ENCODE measurements around the gene LRRC75A.

The LRRC75A gene

DNA sequence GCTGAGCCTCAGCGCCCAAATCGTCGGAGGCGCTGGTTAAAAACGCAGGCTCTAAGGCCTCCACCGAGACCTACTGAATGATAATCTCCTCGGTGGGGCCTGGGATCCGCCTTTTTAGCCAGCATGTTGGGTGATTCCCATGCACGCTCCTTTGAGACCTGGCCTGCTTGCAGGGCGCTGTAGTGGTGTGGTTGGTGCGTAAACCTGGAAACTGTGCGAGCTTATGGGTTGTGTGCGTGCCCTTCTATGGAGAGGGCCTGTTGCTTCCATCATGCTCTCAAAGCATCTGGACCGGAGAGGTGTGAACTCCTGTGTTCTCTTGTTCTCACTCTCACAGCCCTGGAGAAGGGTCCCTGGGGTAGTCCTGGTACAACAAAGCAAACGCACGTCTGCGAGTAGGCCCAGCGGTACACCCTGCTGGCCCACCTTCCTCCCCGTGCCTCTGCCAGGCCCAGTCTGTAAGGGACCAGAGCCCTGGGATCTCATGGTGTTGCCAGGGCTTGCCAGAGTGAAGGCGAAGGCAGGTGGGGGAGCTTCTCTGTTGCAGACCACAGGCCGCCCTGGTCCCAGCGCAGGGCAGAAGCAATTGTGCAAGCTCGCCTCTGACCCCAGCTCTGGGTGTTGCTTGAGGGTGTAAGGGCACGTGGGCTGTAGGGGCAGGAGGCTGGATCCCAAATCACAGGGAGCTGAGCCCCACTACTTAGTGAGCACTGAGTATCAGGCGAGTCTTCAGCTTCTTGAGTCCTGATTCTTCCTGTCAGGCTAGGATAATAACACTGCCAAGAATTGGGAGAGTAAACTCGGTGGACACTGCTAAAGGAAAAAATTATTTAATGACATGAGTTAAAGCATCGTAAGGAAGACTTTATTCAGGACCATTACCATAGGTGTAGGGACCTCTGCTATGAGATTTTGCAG is 879 bp upstream of the LRRC75A start:
- DNase-seq, result no peak

DNA sequence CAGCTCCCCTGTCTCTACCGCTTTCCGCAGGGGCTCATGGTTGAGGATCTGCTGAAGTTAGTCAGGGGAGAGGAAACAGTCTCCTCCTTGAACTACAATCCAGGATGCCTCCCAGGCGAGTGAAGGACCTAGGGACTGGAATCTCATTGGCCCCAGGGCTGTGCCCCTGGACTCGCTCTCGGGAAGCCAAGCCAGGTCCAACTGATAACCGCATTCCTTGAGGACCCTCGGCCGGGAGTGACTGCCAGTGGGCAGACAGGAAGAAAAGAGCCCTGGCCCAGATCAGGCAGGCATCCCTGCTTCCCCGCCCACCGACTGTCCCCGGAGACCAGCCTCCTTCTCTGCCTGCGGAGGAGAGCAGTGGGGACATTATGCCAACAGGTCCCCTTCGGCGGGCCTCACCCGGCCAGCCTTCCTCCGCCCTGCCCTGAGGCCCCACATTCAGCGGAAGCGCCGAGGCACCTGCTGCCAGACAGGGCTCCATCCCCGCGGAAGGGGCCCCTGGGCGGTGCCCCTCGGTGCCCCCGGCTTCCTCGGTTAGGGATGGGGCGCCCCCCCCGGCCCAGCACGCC is 776 bp downstream of the LRRC75A start:
- DNase-seq, result peak in 1 of 2 donors; percentile 25

- no peak for DNase-seq
These were observed 2.6 kb downstream of the LRRC75A start for GRCh38 chr17:16489431-16489830.

DNA sequence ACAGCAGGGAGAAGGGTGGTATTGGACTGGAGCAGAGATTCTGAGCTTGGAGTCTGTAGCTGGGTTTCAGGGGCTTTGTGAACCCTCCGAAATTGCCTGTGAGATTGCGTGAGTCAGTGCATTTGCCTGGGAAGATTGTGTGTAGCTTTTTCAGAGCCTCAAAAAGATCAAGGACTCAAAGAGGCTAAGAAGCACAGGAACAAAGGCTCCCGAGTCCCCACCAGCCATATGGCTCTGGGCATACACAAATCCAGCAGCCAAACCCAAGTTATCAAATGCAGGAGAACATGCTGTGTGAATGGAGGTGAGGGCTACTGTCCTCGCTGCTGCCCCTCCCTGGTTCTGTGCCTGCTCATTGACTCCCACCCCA is 3.0 kb downstream of the LRRC75A start:
- DNase-seq, result no peak

- no peak for DNase-seq
These were observed 3.6 kb downstream of the LRRC75A start for GRCh38 chr17:16488186-16488967.

DNA sequence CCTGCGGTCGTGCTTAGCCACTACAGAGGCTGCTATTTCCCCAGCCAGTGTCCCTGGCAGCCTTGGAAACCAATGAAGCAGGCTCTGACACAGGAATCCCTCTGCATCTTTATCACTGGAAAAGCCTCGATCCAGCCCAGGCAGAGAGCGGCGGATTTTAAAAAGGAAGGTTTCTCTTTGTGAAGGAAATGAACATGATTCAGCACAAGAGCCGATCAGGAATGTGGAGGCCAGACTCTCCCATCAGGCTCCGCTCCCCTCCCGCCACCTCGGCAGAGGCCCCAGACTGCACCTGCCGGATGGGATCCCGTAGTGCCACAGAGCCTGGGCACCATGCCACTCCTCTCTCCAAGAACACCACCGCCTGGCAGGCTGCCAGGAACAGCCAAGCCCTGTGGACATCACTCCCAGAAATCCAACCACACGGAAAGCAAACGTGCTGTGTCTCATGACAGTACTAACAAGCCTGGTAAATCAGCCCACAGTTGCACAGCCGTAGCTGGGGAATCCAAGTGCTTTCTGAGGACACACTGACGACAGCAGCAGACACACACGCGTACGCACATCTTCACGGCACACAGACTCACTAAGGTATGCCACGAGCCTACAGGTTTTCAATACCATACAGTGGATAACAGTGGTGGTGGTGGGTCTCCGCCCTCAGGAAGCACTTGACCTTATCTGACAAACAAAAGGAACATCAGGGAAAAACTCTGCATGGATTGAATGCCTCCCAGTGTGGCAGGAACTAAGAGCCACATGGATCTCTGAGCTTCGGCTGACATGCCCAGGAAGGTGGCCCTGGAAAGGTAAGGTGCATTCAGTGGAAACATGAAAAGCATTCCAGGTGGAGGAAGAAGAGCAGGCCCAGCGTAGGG is 5.4 kb downstream of the LRRC75A start:
- no peak for DNase-seq

- DNase-seq, result no peak
These were observed 7.4 kb downstream of the LRRC75A start for GRCh38 chr17:16484445-16485175.

GRCh38 chr17:16483021-16483645 is 8.9 kb downstream of the LRRC75A start:
- DNase-seq, result no peak

GRCh38 chr17:16482253-16482652 is 9.7 kb downstream of the LRRC75A start:
- no peak for DNase-seq

- DNase-seq, result no peak
These were observed 11.0 kb downstream of the LRRC75A start for GRCh38 chr17:16480995-16481394.

DNA sequence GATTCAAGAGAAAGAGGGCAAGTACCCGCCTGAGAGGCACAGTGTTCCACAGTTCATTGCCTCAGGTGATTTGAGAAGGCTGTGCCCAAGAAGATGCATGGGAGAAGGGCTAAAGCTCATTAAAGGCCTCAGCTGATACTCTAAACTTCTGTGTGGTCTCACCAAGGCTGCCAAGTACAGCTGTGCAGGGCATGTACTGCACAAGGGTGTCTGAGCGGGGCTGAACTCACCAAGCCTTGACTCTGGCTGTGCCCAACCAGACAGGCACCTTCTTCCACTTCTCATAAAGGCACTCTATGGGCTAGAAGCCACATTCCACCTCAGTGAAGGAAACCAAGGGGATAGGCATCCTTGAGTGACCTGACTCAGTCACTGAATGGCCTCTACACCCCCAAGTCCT is 12.7 kb downstream of the LRRC75A start:
- no peak for DNase-seq

DNA sequence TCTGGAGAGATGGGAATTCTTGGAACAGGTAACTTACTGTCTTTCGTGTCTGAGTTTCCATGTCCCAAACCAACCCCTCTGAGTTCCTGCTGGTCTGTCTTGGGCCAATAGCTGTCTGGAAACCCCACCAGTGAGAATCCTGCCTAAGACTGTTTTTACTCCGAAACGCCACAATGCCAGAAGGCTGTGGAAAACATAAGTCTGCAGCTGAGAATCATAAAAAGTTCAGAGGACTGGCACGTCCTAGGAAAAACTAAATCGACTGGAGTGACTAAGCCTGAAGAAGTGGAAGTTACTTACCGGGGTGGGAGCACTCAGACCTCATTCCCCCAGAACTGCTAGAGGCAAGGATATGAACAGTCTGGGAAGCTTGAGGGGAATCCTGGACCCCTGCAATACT is 13.3 kb downstream of the LRRC75A start:
- no peak for DNase-seq

GRCh38 chr17:16477666-16478065 is 14.3 kb downstream of the LRRC75A start:
- no peak for DNase-seq

- no peak for DNase-seq
These were observed 14.7 kb downstream of the LRRC75A start for GRCh38 chr17:16477255-16477654.

DNA sequence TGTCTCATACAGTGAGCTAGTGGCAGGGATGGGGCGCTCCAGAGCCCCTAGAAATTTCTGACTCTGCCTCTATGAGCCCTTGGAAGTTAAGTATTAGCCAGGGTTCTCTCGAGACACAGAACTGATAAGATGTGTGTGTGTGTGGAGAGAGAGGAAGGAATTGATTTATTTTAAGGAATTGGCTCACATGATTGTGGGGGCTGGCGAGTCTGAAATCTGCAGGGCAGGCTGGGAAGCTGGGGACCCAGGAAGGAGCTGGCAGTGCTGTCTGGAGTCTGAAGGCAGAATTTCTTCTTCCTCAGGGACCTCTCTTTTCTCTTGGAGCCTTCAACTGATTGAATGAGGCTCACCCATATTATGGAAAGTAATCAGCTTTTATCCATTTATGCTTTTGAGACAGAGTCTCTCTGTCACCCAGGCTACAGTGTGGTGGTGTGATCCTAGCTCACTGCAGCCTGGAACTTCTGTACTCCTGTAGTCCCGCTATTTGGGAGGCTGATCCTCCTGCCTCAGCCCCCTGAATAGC is 16.8 kb downstream of the LRRC75A start:
- DNase-seq, result no peak

DNA sequence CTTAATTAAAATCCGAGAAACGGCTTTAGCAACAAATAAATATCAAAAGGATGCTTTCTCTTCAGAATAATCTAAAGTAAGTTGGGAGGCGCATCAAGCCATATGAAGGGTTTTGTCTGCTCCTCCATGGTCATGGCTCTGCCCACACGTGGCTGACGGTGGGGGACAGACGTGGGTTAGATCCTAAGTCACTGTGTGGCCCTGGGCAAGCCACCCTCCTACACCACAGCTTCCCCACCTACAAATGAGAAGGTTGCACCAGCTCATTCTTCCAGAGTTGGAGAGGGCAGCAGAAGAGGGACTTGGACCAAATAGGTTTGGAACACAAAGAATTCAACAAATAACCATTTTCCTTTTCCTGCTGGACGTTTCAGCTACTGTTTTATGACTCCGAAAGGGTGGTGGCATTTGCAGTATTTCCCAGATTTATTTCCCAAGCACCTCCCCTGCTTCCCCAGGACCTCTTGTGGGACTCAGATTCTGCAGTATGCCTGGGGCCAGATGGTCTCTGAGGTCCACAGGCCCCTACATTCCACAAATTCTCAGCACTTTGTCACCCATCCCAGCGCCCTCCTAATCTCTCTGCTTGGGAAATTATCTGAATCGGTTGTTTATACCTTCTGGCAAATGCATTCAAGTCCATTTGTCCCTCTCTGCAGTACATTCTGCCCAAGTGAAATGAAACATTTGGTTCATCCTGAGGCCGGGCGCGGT is 17.8 kb downstream of the LRRC75A start:
- no peak for DNase-seq

DNA sequence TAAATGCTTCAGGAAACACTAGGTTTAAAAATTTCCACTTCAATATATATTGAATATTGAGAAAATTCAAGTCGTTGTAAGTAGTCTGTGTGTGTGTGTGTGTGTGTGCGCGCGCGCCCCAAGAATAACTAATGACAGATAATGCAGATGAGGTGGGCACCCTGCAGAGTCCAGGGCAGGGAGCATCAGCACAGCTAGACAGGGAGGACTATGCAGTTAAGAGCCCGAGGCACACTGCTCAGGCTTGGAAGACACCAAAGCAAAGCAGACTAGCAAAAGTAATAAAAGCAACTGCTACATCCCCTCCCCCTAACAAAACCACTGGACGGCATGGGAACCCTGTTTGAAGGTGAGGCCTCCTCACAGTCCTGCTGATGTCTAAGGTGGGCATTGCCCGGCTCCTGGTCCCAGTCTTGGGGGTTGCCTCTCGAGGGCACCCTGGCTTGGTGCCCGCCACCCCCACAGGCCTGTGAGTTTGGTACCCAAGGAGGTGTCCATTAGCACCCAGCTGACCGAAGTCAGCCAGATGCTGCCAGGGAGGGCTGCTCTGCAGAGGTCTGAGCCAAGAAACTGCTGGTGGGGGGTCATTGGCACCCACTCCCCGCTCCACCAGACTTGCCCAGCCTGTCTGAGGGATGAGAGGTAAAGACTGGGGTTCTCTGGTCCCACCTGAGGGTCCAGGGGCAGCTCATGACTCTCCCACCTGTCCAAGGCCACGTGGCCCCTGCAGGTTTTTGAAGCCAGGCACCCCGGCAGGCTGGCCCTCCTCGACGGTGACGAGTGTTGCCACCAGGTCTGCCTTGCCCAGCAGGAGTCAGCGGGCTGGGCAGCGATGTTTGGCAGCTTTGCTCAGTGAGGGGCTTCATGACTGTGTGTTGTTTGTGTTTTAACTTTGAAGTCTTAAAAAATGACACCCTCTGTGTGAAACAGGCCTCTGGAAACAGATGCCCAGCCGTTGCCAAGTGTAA is 18.7 kb downstream of the LRRC75A start:
- DNase-seq, result no peak

DNA sequence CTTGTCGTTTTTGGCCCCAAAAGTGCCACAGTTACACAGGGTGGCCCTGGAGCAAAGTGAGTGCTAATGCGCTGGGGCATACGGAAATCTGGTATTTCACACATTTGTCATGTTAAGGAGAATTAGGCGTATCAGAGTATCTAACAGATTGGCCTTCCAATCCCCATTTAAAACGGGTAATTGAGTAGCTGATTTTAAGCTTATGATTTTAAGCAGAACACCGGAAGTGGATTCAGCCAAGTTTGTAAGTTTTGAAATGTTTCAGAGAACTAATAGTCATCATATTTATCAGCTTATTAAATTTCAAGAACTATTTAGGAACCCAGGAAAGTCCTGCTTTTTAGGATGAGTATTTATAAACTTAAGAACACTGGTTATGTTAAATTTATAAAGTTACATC is 19.5 kb downstream of the LRRC75A start:
- DNase-seq, result no peak

DNA sequence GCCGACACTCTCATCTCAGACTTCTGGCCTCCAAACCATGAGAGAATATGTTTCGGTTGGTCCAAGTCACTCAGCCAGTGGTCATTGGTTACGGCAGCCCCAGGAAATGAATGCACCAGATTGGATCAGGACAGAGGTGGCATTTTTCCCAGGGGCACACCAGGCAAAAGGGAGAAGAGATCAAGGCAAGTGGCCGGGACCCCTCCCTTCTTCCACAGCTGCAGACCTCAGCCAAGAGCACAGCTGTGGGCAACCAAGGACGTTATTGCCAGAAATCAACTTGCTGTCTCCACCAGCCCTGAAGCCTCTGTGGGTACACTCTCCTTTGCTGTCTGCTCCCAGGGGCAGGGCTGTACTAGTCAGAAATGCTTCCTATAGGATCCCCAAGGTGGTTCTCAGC is 20.7 kb downstream of the LRRC75A start:
- no peak for DNase-seq

All from CD4-positive, alpha-beta T cell treated with Interferon alpha-2 for 1 hour (primary cell).